ENCODE measurements around the gene OS9.
A peak's percentile ranks its signal among the peaks of the same experiment; 100 is the strongest.
"Not testable (repeated sequence)": the region's sequence is repeated elsewhere in the genome, so short reads cannot be mapped to it uniquely, and the experiment has no call there.

The OS9 gene, protein sequence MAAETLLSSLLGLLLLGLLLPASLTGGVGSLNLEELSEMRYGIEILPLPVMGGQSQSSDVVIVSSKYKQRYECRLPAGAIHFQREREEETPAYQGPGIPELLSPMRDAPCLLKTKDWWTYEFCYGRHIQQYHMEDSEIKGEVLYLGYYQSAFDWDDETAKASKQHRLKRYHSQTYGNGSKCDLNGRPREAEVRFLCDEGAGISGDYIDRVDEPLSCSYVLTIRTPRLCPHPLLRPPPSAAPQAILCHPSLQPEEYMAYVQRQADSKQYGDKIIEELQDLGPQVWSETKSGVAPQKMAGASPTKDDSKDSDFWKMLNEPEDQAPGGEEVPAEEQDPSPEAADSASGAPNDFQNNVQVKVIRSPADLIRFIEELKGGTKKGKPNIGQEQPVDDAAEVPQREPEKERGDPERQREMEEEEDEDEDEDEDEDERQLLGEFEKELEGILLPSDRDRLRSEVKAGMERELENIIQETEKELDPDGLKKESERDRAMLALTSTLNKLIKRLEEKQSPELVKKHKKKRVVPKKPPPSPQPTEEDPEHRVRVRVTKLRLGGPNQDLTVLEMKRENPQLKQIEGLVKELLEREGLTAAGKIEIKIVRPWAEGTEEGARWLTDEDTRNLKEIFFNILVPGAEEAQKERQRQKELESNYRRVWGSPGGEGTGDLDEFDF

DNA sequence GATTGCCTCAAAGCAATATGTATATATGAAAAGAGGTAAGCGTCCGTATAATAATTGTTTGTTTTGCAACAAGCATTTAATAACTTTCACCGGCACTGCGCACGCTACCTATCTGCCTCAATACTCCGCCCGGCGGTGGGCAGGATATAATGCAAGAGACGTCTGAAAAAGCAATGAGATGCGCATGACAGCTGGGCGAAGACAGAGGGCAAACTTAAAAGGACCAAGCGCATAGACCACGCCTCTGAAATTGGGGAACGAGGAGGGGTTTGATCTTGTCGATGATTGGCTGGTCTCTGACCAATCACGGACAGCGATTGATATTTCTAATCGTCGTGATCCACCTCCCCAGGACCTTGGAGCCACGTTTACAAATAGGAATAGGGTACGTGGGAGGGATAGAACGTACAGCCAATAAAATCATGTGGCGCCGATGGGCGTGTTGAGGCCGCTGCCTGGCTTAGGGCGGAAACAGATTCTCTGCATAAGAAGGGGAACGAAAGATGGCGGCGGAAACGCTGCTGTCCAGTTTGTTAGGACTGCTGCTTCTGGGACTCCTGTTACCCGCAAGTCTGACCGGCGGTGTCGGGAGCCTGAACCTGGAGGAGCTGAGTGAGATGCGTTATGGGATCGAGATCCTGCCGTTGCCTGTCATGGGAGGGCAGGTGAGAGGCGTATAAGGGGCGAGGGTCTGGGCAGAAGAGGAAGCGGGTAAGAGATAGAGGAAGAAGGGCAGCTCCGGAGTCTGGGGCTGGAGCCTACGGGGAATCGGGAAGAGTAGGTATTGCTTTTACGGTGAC, at the start of gene OS9:
TSS of gene OS9 (plus strand) at position 474 of the 800 bp plus-strand sequence. CDS start at position 504, 30 bp downstream.
- peak; percentile 95 for DNase-seq (ENCODE audit: low read depth)

DNA sequence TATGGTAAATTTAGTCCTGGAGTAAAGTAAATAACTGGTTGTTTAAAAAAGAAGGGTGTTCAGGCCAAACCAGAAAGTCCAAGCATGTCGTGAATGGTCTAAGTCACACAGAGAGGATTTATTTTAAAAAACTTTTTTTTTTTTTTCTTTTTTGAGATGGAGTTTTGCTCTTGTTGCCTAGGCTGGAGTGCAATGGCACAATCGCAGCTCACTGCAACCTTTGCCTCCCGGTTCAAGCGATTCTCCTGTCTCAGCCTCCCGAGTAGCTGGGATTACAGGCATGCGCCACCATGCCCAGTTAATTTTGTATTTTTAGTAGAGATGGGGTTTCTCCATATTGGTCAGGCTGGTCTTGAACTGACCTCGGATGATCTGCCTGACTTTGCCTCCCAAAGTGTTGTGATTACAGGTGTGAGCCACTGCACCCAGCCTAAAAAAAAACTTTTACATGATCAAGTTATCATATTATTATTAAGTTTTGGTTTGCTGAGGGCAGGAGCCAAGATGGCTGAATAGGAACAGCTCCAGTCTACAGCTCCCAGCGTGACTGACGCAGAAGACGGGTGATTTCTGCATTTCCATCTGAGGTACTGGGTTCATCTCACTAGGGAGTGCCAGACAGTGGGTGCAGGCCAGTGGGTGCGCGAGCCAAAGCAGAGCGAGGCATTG, 47.8 kb upstream of the OS9 start:
- DNase-seq (ENCODE audit: low read depth), result not testable (repeated sequence)

DNA sequence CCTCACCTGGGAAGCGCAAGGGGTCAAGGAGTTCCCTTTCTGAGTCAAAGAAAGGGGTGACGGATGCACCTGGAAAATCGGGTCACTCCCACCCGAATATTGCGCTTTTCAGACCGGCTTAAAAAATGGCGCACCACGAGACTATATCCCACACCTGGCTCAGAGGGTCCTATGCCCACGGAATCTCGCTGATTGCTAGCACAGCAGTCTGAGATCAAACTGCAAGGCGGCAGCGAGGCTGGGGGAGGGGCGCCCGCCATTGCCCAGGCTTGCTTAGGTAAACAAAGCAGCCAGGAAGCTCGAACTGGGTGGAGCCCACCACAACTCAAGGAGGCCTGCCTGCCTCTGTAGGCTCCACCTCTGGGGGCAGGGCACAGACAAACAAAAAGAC, 47.3 kb upstream of the OS9 start:
- not testable (repeated sequence) for DNase-seq (ENCODE audit: low read depth)

DNA sequence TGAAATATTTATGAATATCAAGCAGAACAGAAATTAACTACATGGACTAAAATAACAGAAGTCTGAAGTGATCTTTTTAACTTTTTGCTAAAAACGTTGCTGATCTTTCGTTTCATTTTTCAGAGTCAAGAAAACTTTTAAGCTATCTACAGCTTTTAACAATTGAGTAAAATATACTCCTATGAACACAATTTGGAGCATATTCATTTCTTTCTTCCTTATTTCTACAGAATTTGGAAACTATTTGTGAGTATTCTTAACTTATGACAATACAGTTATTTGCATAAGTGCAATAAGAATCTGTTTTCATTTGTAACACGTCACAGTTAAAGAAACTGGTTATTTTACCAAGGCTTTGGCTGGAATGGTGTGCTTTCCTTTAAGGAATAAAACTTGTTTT, 39.9 kb upstream of the OS9 start:
- no peak for DNase-seq (ENCODE audit: low read depth)

DNA sequence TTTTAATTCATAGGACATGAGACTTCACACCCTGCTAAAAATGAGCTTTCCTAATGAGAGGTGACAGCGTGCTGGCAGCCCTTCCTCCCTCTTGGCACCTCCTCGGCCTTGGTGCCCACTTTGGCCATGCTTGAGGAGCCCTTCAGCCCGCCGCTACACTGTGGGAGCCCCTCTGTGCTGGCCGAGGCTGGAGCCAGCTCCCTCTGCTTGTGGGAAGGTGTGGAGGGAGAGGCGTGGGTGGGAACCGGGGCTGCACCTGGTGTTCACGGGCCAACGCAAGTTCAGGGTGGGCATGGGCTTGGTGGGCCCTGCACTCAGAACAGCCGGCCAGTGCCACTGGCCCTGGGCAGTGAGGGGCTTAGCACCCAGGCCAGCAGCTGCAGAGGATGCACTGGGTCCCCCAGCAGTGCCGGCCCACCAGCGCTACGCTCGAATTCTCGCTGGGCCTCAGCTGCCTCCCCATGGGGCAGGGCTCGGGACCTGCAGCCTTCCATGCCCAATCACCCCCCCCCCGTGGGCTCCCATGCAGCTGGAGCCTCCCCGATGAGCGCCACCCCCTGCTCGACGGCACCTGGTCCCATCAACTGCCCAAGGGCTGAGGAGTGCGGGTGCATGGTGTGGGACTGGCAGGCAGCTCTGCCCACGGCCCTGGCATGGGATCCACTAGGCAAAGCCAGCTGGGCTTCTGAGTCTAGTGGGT, 38.2 kb upstream of the OS9 start:
- DNase-seq (ENCODE audit: low read depth), result no peak

DNA sequence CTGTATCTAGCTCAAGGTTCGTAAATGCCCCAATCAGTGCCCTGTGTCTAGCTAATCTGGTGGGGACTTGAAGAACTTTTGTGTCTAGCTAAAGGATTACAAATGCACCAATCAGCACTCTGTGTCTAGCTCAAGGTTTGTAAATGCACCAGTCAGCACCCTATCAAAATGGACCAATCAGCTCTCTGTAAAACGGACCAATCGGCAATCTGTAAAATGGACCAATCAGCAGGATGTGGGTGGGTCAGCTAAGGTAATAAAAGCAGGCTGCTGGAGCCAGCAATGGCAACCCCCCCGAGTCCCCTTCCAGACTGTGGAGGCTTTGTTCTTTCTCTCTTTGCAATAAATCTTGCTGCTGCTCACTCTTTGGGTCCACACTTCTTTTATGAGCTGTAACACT, 37.5 kb upstream of the OS9 start:
- not testable (repeated sequence) for DNase-seq (ENCODE audit: low read depth)

DNA sequence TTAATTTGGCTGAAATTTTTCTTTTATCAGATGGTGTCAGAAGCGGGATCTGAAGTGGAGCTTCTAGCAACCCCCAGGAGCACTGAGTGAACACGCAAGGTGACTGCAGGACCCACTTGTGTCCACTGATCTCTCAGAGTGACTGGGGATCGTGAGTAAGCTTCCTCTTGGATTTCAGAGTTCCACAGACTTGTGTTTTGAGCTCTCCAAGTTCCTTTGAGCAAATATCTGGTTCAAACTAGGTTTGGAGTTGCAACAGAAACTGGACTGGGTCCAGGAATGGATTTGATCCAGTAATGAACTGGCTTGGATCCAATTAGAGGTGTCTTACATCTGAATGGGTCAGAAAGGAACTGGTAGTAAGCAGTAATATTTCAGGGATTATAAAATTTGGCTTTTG, 36.2 kb upstream of the OS9 start:
- no peak for DNase-seq (ENCODE audit: low read depth)

DNA sequence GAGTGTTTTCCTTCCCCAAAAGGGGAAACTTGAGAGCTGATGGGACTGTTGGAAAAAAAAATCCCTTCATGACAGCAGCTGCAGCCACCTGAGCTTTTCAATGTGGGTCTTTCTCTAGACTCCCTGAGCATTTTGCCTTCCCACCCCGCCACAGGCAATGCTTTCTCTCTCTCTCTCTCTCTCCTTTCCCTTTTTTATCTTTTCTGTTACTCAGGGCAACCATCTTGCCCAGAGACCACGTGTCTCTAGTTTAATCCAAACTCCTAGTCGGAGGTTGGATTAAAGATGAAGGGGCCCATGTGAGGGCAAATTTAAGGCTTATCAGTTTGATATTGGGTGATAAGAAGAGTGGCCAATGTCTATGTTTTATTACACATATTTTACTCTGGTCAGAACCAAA, 35.0 kb upstream of the OS9 start:
- no peak for DNase-seq (ENCODE audit: low read depth)

DNA sequence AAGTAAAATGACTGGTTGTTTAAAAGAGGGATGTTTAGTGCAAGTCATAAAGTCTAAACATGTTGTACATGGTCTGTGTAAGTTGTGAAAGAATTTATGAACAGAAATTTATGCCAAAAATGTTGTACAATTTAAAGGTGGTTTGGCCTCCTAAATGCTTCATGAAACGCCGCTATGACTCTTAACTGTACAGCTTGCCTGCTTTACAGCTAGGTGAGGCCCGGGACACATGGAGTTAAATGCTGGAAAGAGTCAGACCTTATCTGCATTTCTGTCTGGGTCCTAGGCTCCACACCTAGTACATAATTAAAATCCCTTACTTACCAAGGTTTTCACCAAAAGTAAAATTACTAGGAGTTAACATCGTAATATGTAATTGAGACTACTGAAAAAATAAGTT, 32.6 kb upstream of the OS9 start:
- DNase-seq (ENCODE audit: low read depth), result no peak

DNA sequence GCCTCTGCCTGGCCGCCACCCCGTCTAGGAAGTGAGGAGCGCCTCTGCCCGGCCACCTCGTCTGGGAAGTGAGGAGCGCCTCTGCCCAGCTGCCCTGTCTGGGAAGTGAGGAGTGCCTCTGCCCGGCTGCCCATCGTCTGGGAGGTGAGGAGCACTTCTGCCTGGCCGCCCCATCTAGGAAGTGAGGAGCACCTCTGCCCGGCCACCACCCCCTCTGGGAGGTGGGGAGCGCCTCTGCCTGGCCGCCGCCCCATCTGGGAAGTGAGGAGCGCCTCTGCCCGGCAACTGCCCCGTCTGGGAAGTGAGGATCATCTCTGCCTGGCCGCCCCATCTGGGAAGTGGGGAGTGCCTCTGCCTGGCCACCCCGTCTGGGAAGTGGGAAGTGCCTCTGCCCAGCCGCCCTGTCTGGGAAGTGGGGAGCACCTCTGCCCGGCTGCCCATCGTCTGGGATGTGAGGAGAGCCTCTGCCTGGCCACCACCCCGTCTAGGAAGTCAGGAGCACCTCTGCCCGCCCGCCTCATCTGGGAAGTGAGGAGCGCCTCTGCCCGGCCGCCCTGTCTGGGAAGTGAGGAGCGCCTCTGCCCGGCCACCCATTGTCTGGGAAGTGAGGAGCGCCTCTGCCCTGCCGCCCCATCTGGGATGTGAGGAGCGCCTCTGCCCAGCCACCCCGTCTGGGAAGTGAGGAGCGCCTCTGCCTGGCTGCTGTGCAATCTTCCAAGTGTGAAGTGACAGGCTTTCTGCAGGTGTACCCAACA, 28.7 kb upstream of the OS9 start:
- DNase-seq (ENCODE audit: low read depth), result not testable (repeated sequence)

DNA sequence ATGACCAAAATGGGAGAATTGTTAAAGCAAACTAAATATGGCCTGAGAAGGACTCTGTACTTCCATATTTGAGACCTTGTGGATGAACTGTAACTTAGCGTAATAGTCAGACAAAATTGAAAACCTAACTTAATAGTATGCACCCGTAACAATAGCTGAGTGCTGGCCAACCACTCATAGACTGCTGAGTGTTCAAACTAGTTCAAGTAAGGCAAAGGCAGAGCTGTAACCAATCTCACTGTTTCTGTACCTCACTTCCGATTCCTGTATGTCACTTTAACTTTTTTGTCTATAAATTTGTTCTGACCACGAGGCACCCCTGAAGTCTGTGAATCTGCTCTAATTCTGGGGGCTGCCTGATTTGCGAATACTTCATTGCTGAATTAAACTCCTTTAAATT, 27.0 kb upstream of the OS9 start:
- DNase-seq (ENCODE audit: low read depth), result no peak

DNA sequence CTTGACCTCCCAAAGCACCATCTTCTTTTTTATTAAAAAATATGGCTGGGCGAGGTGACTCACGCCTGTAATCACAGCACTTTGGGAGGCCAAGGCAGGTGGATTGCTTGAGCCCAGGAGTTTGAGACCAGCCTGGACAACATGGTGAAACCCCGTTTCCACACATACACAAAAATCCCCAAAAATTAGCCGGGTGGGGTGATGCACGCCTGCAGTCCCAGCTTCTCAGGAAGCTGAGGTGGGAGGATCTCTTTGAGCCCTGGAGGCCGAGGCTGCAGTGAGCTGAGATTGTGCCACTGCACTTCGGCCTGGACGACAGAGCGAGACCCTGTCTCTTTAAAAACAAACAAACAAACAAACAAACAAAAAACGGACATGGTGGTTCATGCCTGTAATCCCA, 24.2 kb upstream of the OS9 start:
- DNase-seq (ENCODE audit: low read depth), result not testable (repeated sequence)

DNA sequence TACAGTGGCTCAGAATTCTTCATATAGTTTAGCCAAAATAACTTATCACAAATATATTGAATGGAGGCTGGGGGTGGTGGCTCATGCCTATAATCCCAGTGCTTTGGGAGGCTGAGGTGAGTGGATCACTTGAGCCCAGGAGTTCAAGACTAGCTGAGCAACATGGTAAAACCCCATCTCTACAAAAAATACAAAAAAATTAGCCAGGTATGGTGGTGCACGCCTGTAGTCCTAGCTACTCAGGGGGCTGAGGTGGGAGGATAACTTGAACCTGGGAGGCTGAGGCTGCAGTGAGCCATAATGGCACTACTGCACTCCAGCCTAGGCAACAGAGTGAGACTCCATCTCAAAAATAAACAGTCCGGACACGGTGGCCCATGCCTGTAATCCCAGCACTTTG, 22.1 kb upstream of the OS9 start:
- not testable (repeated sequence) for DNase-seq (ENCODE audit: low read depth)

DNA sequence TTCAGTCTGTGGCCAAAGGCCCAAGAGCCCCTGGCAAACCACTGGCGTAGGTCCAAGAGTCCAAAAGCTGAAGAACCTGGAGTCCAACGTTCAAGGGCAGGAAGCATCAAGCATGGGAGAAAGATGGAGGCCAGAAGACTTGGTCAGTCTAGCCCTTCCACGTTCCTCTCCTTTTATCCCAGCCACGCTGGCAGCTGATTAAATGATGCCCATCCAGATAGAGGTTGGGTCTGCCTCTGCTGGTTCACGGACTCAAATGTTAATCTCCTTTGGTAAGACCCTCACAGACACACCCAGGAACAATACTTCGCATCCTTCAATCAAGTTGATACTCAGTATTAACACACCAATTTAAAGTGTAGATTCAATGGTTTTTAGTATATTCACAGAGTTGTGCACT, 21.1 kb upstream of the OS9 start:
- DNase-seq (ENCODE audit: low read depth), result no peak

DNA sequence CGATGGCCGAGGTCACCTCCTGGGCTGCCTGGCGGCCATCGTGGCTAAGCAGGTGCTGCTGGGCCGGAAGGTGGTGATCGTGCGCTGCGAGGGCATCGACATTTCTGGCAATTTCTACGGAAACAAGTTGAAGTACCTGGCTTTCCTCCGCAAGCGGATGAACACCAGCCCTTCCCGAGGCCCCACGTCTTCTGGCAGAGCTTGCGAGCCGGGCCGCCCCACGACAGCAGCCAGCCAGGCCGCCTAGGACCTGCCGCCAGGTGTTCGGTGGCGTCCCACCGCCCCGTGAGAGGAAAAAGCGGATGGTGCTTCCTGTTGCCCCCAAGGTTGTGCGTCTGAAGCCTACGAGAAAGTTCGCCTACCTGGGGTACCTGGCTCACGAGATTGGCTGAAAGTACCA, 19.2 kb upstream of the OS9 start:
- DNase-seq (ENCODE audit: low read depth), result no peak

DNA sequence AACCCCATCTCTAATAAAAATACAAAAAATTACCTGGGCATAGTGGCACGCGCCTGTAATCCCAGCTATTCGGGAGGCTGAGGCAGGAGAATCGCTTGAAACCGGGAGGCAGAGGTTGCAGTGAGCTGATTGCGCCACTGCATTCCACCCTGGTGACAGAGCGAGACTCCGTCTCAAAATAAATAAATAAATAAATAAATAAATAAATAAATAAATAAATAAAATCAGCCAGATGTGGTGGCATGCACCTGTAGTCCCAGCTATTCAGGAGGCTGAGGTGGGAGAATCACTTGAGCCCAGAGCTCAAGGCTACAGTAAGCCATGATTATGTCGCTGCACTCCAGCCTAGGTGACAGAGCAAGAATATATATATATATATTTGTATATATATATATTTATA, 16.0 kb upstream of the OS9 start:
- DNase-seq (ENCODE audit: low read depth), result not testable (repeated sequence)

DNA sequence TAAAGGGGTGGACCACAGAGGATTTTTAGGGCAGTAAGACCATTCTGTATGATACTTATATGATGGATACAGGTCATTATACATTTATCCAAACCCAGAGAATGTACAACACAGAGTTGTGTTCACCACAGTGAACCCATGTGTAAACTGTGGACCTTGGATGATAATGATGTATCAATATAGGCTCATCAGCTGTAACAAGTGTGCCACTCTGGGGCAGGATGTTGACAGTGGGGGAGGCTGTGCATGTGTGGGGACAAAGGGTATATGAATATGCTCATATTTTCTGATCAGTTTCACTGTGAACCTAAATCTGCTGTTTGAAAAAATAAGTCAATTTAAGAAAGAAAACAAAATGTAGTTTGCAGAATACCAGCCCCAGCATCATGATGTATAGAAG, 14.2 kb upstream of the OS9 start:
- no peak for DNase-seq (ENCODE audit: low read depth)

DNA sequence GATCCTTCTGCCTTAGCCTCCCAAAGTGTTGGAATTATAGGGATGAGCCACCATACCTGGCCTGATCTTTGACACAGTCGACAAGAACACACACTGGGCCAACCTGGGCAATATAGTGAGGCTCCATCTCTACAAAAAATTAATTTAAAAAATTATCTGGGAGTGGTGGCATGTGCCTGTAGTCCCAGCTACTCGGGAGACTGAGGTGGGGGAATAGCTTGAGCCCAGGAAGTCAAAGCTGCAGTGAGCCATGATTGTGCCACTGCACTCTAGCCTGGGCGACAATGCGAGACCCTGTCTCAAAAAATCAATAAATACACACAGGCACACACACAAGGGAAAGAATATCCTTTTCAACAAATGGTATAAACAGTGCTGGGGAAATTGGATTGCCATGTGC, 6.1 kb upstream of the OS9 start:
- DNase-seq (ENCODE audit: low read depth), result no peak

DNA sequence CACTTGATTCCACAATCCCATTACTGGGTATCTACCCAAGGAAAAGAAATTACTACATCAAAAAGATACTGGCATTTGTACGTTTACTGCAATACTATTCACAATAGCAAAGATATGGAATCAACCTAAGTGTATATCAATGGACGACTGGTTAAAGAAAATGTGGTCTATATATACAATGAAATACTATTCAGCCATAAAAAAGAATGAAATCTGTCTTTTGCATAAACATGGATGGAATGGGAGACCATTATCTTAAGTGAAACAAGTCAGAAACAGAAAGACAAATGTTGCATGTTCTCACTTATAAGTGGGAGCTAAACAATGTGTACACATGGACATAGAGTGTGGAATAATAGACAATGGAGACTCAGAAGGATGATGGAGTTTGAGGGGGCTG, 5.0 kb upstream of the OS9 start:
- no peak for DNase-seq (ENCODE audit: low read depth)

DNA sequence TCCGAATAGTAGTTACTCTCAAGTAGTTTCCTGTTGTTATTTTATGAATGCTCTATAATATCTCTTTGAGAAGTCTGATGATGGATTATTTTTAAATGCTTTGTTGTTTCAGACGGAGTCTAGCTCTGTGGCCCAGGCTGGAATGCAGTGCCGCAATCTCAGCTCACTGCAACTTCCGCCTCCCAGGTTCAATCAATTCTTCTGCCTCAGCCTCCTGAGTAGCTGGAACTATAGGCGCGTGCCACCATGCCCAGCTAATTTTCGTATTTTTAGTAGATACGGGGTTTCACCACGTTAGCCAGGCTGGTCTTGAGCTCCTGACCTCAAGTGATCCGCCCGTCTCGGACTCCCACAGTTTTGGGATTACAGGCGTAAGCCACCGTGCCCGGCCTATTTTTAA, 1.4 kb upstream of the OS9 start:
- DNase-seq (ENCODE audit: low read depth), result no peak

DNA sequence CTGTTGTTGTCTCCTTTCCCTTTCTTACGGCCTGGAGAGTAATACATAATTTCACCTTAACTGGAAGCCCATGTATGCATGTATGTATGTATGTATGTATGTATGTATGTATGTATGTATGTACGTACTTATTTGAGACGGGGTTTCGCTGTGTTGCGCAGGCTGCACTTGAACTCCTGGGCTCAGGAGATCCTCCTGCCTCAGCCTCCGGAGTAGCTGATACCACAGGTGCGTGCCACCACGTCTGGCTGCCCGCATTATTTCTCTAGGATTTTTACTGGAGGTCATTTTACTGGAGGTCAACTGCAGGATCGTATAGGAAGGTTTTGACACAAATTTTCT, 644 bp upstream of the OS9 start:
- DNase-seq (ENCODE audit: low read depth), result no peak
